ENCODE results near the gene NPIPB6.

The NPIPB6 gene

DNA sequence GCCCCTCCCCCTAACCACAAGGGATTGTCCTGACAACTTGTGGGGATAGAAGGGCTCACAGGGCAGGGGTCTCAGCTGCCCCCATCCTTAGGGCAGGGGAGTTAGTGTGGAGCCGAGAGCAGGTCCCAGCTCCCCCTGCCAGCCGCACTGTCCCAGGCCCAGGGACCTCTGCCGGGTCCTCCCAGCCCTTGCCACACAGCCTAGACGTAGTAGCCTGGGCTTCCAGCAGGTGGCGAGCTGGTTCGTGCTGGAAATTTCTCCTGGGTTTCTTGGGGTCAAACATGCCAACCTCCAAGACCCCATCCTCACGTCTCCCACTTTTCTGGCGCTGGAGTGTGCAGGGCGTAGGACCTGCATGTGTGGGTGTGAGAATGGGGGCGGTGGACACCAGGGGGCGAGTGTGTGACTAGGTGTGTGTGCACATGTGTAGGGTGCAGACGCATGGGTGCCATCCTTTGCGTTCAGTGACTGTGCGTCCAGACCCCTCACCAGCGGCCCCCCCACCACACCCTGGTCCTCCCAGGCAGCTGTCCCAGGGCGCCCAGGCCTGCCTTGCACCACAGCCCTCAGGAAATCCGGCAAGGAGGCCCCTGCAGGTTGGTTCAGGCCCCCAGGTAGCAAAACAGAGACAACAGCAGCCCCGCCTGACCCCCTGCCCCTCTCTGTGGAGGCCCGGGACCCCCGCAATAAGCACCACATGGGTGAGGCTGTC is 41.5 kb downstream of the NPIPB6 start:
- DNase-seq (ENCODE audit: low read depth) = no peak

DNA sequence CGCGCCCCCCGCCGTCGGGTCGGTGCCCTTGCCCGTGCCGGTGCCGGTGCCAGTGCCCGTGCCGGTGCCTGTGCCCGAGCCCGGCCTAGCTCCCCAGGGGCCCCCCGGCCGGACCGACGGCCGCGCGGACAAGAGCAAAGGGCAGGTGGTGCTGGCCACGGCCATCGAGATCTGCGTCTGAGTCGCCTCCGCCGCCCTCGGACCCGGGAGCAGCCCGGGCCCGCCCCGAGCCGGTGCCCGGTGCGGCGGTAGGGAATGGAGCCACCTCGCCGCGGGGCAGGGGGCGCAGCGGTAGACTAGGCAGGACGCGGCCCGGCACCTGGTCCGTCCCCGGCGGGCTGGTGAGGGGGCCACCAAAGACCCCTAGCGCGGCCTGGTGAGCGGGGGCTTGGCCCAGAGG is 42.6 kb downstream of the NPIPB6 start:
- no peak for DNase-seq (ENCODE audit: low read depth)

DNA sequence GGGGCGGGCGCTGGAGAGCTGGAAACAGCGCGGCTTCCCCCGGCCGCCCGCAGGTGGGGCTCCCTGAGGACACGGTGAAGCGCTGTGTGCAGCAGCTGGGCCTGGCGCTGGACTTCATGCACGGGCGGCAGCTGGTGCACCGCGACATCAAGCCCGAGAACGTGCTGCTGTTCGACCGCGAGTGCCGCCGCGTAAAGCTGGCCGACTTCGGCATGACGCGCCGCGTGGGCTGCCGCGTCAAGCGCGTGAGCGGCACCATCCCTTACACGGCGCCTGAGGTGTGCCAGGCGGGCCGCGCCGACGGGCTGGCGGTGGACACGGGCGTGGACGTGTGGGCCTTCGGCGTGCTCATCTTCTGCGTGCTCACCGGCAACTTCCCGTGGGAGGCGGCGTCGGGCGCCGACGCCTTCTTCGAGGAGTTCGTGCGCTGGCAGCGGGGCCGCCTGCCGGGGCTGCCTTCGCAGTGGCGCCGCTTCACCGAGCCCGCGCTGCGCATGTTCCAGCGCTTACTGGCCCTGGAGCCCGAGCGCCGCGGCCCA is 43.2 kb downstream of the NPIPB6 start:
- no peak for DNase-seq (ENCODE audit: low read depth)

DNA sequence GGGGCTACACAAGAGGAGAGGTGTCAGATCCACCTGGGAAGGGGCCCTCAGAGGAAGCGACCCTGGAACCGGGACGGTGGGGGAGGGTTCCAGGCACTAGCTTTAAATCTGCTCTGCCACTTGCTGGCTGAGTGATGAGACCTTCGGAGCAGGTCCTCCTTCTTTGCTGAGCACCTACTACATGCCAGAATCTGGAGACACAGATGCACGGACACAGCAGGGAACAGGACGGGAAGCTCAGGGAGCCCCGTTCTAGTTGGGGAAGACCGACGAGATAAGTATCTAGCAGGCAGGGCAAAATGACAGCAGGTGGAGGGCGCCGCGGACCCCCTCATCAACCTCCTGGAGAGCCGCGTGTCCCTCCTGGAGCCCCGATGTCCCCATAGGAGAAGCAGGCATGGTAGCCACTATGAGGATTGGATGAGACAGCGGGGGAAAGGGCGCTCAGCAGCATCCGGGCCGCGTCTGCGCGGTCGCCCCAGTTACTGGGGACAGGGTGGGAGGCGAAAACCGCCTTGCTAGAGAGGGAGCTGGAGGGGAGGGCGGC is 43.8 kb downstream of the NPIPB6 start:
- DNase-seq (ENCODE audit: low read depth) = no peak

DNA sequence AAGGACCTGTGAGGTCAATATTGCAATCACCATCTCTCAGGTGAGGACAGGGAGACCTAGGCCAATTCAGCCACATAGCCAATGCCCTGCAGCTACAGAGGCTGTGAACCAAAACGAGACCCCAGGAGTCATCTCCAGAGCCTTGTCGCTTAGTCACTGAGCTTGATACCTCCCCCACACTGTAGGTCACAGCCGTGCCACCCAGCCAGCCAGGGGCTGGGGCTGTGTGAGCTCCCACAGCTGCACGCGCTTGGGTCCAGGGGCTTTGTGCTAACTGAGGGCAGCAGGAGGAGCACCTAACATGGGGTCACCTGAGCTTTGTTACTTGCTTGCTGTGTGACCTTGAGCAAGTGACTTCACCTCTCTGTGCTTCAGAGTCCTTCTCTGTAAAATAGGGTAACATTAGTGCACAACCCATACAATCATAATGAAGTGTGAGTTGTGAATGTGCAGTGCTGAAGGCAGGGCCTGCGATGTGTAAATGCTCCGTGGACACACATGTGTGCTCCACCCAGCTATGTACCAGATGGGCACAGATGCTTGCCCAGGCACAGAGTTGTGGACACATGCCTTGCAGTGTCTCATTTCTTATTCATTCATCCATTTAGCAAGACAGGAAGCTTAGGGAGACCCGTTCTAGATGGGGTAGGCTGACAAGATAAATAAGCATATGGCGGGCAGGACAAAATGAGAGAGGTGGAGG is 45.1 kb downstream of the NPIPB6 start:
- no peak for DNase-seq (ENCODE audit: low read depth)

DNA sequence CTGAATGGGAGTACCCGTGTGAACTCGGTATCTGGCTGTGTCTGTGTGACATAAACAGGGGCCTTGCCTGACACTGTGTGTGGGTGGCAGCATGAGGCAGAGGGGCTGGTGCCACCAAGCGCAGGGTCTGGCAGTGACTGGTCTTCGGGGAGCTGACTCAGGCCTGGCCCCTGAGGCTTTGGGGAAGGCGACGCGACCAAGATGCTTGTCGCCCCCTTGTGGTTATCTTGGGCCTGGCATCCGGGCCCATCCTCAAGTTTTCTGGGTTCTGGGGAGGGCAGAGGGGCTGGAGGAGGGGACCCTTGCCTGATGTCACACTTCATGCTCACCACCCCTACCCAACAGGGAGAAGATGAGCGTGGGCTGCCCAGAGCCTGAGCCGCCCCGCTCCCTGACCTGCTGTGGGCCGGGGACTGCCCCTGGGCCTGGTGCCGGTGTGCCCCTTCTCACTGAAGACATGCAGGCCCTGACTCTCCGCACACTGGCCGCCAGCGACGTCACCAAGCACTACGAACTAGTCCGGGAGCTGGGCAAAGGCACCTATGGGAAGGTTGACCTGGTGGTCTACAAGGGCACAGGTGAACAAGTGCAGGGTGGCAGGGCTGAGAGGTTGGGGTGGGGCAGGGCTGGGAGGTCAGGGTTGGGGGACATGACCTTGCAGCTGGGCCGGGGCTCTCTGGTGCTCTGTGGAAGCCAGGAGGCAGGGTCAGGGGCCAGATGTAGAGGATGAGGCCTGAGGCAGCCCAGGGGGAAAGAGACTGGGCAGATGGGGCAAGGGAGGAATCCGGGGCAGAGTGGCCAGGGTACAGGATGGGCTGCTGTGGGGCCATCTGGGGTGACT is 46.0 kb downstream of the NPIPB6 start:
- DNase-seq (ENCODE audit: low read depth) = no peak

DNA sequence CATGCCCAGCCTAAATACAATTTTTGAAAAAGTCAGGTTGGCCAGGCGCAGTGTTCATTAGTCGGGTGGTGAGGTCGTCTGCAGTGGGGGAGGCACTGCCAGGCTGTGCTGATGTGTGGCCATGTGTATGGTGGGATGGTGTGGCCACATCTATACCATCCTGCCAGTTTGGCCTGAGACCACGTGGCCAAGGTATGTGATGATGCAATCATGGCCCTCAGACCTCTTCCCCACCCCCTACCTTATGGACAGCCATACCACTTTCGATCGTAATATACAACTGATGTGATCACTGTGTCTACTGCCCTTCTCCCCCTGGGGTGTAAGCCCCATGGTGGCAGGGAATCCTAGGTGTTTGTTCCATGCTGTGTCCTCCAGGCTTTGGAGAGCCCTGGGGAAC is 47.3 kb downstream of the NPIPB6 start:
- DNase-seq (ENCODE audit: low read depth) = no peak

DNA sequence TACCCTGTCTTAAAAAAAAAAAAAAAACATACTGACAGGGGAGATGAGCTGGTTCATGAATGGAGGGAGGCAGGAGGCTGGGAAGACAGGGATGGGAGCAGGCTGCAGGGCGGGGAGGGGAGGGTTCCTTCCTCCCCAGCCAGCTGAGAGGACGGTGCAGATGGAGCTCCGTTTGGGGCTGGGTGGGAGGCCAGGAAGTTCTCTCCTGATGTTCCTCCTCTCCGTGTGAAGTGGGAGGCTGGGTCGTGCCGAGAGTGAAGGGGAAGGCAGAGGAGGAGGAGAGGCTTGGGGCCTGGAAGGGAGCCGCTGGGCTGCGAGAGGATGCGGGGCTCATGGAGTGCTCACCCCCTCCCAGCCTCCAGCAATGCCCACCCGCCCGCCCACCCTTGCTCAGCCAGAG is 49.7 kb downstream of the NPIPB6 start:
- DNase-seq (ENCODE audit: low read depth) = no peak

DNA sequence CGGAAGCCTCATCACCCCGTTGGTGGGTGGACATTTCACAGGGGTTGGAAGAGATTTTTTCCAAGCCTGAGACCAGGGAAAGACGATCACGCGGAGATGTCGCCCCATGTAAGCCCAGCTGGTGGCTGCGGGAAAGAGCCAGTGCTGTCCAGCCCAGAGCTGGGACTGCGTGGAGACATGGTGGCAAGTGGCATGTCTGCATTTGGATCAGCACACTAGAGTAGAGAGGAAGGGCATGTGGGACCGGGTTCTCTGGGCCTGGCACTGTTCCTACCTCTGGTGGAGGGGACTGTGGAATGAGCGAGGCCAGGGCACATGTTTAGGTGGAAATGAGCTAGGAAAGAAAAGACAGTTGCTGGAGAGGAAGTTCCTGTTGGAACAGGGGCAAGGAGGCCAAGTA is 51.0 kb downstream of the NPIPB6 start:
- no peak for DNase-seq (ENCODE audit: low read depth)

DNA sequence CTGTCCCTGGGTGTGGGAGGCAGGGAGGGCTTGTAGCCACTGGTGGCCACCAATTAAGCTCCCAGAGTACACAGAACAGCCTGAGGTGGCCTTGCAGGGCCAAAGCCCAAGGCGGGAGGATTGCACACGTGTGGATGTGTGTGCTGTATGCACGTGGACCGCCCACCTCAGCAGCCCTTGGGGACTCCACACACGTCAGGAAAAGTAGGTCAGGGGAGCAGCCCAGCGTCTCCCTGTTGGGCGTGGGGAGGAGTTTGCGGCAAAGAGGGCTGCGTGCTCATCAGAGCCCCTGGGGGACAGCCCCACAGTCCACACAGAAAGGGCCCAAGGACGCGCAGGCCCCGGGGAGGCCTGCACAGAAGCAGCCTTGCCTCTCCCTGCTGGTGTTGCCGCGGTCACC is 51.4 kb downstream of the NPIPB6 start:
- DNase-seq (ENCODE audit: low read depth) = no peak

DNA sequence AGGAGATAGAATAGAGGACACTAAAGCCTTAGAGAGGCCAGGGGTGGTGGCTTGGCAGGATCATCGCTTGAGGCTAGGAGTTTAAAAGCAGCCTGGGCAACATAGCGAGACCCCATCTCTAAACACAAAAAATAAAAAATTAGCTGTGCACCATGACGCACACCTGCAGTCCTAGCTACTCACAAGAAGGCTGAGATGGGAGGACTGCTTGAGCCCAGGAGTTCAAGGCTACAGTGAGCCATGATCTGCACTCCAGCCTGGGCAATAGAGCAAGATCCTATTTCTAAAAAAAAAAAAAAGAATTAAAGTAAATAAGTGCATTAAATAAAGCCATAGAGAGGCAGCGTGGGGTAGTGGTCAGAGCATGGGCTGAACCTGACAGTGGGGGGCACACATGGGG is 51.9 kb downstream of the NPIPB6 start:
- no peak for DNase-seq (ENCODE audit: low read depth)

DNA sequence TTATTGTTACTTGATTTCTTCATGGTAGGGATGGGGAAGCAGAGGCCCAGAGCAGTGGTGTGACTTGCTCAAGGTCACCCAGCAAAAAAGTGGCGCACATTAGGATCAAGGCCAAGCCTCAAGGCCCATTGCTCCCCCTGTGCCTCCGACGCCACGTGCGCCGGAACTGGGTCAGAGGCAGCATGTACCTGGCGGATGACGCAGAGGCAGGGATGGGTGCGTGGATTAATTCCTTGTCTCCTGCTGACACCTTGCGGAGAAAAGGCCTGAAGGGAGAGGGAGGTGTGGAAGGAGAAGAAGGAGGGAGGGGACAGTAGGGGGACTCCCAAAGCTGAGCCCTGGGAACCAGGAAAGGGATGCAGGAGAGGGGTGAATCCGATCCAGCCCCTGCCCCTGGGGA is 52.5 kb downstream of the NPIPB6 start:
- no peak for DNase-seq (ENCODE audit: low read depth)

DNA sequence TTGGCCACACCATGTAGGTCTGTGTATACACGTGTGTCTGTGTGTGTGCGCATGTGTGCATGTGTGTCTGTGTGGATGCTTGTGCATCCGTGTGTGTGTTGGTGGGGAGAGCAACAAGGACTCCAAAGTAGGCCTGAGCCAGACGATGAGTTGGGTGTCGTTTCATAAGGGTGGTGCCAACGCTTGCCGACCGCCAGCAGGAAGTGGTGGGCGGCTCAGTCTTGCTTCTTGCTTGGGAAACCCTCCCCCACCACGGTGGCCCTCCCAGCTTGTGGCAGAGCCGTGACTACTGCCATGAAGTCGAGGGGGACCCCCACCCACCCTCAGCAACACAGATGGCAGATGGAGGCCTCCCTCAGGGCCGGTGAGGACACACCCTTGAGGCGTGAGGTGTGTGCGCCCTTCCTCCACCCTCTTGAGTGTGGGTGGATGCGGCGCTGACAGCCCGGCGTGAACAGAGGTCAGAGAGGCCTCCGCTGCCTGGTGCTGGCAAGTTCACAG is 53.4 kb downstream of the NPIPB6 start:
- DNase-seq (ENCODE audit: low read depth) = no peak

DNA sequence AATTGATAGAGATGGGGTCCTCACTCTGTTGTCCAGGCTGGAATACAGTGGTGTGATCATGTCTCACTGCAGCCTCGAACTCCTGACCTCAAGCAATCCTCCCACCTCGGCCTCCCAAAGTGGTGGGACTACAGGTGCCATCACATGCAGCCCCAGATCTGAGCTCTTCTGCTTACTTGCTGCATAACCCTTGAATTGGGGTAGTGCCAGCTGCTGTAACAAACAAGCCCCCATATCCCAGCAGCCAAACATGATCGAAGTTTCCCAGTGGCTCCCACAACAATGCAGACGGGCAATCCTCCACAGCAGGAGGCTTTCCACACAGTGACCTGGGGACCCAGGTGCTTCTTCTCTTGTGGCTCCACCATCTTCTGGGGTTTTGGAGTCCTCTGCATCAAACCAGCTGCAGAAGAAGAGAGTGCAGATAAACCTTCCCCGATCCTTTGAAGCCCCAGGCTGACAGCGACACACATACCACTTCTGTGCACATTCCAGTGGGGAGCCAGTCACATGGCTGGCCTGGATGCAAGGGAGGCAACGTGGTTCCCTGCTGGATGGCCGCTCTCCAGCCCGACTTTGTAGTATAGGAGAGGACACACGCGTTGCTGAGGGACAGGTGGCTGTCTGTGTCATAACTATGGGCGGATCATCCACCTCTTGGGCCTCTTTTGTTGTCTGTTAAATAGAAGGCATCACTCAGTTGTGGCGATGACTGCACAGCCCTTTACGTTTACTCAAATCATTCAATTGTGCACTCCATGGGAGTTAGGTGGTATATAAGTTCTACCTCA is 54.3 kb downstream of the NPIPB6 start:
- no peak for DNase-seq (ENCODE audit: low read depth)

DNA sequence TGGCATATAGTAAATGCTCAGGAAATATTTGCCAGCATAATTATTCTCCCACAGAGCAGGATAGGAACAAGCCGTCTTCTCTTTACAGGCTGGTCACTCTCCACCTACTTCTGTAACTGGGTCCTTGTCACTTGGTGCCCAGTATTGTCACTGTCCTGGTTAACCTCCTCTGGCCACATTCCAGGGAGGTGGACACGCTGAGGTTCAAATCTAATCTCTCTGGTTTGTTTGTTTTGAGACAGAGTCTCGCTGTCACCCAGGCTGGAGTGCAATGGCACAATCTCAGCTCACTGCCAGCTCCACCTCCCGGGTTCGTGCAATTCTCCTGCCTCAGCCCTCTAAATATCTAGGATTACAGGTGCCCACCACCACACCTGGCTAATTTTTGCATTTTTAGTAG is 55.4 kb downstream of the NPIPB6 start:
- no peak for DNase-seq (ENCODE audit: low read depth)

DNA sequence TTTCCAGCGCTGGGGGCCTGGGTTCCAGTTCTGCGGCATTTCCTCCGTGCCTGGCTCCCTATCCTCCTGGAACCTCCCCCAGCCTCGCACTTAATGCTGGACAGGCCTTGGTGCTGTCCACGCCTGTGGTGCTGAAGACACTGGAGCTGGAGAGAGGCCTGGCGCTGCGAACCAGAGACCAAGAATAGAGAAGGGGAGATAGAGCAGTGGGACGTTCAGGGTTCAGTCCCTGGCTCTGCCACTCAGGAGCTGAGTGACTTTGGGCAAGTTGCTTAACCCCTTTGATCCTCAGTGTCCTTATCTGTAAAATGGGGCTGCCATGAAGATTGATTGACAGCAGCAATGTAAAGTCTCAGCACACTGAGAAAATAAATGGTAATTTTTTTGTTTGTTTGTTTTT is 59.1 kb downstream of the NPIPB6 start:
- no peak for DNase-seq (ENCODE audit: low read depth)

DNA sequence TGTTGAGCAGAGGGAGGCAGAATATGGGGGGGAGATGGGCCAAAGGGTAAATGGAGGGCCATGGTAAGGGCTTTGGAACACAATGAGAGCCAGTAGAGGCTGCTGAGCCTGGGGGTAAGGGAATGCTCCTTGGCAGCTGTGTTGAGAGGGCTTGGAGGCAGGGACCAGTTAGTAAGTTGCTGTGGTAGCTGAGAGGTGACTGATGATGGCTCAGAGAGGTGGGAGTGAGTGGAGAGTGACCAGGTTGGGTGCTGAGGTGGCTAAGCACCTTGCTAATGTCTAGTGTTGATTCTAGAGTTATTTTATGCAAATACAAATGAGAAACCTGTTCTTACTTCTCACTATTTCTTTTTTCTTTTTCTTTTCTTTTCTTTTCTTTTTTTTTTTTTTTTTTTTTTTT is 60.2 kb downstream of the NPIPB6 start:
- DNase-seq (ENCODE audit: low read depth) = no peak

DNA sequence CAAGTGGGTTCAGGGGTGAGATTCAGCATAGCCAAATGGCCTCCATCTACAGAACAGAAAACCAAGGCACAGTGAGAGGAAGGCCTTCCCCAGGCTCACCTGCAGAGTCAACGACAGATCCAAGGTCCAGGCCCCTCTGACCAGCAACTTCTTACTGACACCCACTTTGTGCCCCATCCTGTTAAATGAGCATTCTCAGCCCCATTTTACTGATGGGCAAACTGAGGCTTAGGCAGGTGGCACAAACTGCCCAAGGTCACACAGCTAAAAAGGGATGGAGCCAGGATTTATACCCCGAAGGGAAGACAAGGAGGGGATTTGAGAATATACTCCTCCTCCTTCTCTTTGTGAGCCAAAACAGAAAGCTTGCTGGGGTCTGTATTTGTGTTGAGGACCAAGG is 61.7 kb downstream of the NPIPB6 start:
- no peak for DNase-seq (ENCODE audit: low read depth)

DNA sequence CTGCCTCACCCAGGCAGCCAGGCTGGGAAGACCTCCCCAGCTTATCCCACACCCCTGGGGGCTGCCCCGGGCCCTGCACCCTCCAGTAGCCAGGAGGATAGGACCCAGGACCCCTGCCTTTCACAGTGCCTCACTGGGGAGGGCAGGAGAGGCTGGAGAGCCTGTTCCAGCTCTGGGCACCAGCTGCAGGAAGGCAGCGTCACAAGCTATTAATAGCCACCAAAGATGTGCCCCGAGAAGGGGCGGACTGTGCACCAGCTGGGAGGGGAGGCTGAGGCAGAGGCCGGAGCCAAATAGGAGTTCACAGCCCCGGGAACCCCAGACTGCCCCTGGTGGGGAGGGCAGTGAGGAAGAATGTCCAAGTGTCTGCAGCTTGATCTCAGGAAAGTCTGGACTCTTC is 62.2 kb downstream of the NPIPB6 start:
- no peak for DNase-seq (ENCODE audit: low read depth)

DNA sequence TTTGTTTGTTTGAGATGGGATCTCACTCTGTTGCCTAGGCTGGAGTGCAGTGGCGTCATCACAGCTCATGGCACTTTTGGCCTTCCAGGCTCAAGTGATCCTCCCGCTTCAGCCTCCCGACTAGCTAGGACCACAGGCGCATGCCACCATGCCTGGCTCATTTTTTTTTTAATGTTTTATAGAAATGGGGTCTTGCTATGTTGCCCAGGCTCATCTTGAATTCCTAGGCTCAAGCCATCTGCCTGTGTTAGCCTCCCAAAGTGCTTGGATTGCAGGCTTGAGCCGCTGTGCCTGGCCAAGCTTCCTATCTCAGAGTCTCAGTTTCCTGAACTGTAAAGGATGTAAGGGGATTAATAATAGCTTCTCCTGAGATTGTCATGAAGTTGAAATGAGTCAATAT is 63.0 kb downstream of the NPIPB6 start:
- DNase-seq (ENCODE audit: low read depth) = no peak

DNA sequence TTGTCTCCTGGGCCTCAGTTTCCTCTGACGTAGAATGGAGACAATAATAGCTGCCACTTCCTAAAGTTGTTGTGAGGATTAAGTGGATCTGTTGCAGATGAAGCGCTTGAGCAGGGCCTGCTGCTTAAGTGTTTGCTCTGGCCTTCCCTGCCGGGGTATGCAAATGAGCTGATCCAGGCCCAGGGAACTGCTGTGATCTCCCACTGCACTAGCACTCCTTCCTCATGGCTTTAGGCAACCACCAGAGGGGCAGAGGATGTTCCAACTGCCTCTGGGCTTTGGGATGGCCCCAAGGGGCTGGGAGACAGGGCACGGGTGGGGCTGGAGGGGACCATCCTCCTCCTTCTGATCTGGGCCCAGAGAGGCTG is 64.8 kb downstream of the NPIPB6 start:
- DNase-seq (ENCODE audit: low read depth) = no peak
